HG02885 (cell line): ENCODE measurements around the gene HIPK2.

Experiments used
- ATAC-seq: cut with Tn5 transposase; IDR thresholded peaks from one replicate; pipeline ENCODE4 v1.9.1; 2021; ENCODE audit warnings: mild to moderate bottlenecking; ENCODE audit not compliant: unreplicated experiment, poor library complexity

HIPK2 gene

DNA sequence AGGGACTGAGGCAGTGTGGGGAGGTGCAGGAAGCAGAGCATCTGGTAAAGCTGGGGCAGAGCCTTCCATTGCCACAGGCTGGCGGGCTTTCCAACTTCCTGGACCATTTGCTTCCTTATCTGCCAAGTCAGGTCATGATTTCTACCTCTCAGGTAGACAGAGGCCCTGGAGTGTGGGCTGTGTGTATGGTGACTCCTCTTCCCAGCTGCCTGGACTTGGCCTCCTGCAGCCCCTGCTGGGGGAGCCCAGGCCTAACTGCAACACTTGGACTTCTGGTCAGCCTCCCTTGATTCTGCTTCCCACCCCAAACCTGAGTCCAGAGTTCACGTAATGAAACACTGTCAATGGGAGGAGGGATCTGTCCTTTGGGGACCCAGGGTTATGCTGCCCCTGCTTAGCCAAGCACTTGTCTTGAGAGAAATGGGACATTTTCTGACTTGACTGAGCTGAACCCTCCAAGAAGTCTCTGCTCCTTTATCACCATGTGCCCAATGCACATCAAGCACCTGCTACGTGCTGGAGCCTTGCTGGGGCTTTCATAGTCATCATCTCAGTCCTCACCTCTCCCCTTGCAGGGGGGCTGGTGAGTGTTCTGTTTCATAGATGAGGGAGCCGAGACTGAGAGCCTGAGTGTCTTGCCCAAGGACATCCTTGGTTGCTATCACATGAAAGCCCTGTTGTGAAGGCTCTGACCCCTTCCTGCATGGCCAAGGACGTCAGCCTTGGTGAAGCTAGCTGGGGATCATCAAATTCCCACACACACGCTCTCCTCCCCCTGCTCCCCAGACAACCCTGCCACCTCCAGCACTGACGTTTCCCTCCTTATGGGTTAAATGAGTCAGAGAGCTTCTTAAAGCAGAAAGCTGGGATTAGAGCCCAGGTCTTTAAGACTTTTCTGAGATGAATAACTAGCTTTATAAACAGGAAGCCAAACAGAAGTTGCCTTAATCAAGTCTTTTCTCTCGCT, 250.9 kb downstream of the HIPK2 start:
- no peak for ATAC-seq

DNA sequence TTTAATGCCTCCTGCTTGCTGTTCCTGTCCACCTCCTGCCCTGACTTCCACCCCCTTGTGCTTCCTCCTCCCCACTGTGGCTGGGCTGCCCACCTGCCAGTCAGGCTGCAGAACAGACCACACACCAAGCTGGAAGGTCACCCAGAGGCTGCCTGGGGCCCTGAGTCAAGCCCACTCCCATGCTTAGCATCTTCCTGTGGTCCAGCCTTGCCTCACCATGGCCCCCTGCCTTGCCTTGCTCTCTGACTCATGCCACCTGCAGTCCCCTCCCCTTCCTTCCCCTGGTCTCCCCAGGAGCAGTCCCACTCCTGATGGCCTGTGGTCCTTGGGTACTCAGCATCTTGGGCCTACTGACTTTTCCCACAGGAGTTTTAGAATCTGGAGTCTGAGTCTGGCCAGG, 252.0 kb downstream of the HIPK2 start:
- ATAC-seq, result no peak

GRCh38 chr7:139525239-139525638, 252.6 kb downstream of the HIPK2 start:
- ATAC-seq, result no peak

GRCh38 chr7:139523968-139524815, 253.6 kb downstream of the HIPK2 start:
- ATAC-seq, result no peak

- no peak for ATAC-seq
Observed at GRCh38 chr7:139523199-139523941, 254.4 kb downstream of the HIPK2 start, which contains the start of gene CLEC2L. Gene CLEC2L (plus strand): TSS chr7:139523685. CDS start chr7:139523928, 243 bp downstream.

- no peak for ATAC-seq
Observed at GRCh38 chr7:139522830-139523198, 255.0 kb downstream of the HIPK2 start.

DNA sequence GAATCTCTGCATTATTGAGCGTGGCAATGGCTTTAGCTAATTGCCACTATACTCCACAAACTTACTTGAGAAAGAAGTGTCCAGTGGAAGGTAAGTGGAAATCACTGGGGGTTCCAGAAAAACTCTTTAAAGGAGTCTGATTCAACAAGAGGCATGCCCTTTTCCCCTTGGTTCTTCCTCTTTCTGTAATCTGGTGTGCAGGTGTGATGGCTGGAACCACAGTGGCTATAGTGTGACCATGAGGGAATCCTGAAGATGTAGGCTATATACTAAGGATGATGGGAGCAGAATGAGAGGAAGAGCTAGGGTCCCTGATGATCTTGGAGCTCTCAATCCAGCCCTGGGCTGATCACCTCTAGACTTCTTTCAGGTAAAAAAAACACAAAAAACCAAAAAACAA, 256.4 kb downstream of the HIPK2 start:
- no peak for ATAC-seq

DNA sequence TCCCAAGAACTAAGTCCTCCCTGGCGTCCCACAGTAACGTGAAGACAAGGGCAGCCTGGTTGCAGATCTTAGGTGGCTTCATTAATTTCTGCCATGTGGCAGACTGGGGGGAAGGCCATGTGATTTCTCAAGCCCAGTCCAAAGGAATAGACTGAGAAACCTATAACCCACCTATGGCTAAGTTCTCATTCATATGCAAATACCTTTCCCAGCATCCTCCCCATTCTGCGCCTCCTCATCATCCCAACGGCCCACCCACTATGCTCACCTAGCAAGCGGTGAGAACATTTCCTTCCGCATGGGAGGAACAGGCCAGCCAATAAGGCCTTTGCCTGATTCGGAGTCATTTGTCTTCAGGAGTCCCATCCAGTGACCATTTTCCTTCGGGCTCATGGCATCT, 262.5 kb downstream of the HIPK2 start:
- no peak for ATAC-seq
